ENCODE data around the gene RELL1. TPM values are rescaled to one million over a fixed set of nuclear protein-coding genes. Genes with fewer than 3 reads are reported as not detected.

RELL1 gene
- total and polyA plus RNA-seq, 12 donors, result 0.44 to 27.0 (median 13.8) TPM

DNA sequence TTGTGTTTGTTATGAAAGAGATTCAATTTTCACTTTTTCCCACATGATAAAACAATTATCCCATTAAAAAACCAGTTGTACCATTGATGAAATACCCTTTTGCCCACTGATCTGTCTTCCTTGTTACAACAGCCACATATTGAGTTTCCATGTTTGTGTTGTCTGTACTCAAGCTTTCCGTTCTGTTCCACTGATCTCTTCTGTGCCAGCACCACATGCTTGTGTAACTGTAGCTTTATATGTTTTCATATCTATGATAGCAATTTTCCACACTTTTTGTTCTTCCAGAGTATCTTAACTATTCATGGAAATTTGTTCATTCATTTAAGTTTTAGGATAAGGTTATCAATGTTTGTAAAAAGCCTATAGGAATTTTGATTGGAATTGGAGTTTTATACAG lies 24.3 kb upstream of the RELL1 start:
- intact Hi-C loops (cut with DNase I), result no loop called here
- 69 to 88% (median 81%) methylated on average over 1 of the region's 1 CpG for WGBS, 4 donors
- H3K36me3 ChIP-seq (replicated peaks in 1 of 2), result no peaks in the 10 kb centered on the region

DNA sequence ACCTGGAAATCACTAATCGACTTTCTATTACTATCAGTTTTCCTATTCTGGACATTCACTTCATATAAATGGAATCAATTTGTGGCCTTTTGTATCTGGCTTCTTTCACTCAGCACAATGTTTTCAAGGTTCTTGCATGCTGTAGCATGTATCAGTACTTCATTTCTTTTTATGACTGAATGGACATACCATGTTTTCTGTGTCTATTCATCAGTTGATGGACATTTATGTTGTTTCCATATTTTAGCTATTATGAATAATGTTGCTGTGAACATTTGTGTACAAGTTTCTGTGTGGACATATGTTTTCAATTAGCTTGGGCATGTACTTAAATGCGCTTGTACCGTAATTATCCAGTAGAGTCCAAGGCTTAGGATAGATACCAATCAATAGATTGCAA lies 19.9 kb upstream of the RELL1 start:
- H3K4me3 ChIP-seq, result no peak overlapping the region
- DNase-seq, result no peak
- no peaks in the 10 kb centered on the region for H3K9me3 ChIP-seq (replicated peaks in 1 of 3)
- intact Hi-C loops (cut with DNase I), result no loop called here
- H3K36me3 ChIP-seq (replicated peaks in 1 of 2), result no peaks in the 10 kb centered on the region
- WGBS, 4 donors, result 90 to 97% (median 94%) methylated on average over 3 of the region's 3 CpGs
- no peak overlapping the region for H3K27ac ChIP-seq
- H3K4me1 ChIP-seq (replicated peaks in 1 of 2), result no peaks in the 10 kb centered on the region
- no peaks in the 10 kb centered on the region for H3K27me3 ChIP-seq
- no peak for TF ChIP-seq CTCF (IDR thresholded peaks at IDR 0.05)

More for the DNA sequence above, 24.3 kb upstream of the RELL1 start:
- Histone ChIP-seq H3K9me3 (replicated peaks in 1 of 3) (no peaks in the 10 kb centered on the region), H3K27me3 (no peaks in the 10 kb centered on the region), H3K27ac (no peak overlapping the region), H3K4me3 (no peak overlapping the region), H3K4me1 (replicated peaks in 1 of 2) (no peaks in the 10 kb centered on the region)
- TF ChIP-seq CTCF (IDR thresholded peaks at IDR 0.05) (no peak), POLR2A (IDR thresholded peaks at IDR 0.05) (no peak)
- no peak for DNase-seq

DNA sequence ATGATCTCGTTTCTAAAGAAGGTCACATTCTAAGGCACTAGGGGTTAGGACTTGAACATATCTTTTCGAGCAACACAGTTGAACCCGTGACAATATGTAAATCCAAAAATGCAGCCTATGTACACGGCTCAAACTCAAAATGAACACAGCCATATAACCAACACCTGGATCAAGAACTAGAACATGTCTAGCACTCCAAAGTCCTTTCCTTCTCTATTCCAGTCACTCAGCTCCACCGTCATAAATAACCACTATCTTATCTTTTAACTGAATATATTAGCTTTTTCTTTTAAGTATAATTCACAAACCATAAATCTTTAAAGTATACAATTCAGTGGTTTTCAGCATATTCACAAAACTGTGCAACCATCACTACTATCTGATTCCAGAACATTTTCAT lies 19.4 kb upstream of the RELL1 start:
- DNase-seq, result no peak
- no peaks in the 10 kb centered on the region for H3K27me3 ChIP-seq
- H3K9me3 ChIP-seq (replicated peaks in 1 of 3), result no peaks in the 10 kb centered on the region
- WGBS, 4 donors, result 59 to 80% (median 77%) methylated on average over 5 of the region's 5 CpGs
- H3K4me1 ChIP-seq (replicated peaks in 1 of 2), result no peaks in the 10 kb centered on the region
- H3K36me3 ChIP-seq (replicated peaks in 1 of 2), result no peaks in the 10 kb centered on the region
- intact Hi-C loops (cut with DNase I), result no loop called here
- TF ChIP-seq CTCF (IDR thresholded peaks at IDR 0.05) (no peak), POLR2A (IDR thresholded peaks at IDR 0.05) (no peak)
- H3K4me3 ChIP-seq, result no peak overlapping the region
- H3K27ac ChIP-seq, result no peak overlapping the region

DNA sequence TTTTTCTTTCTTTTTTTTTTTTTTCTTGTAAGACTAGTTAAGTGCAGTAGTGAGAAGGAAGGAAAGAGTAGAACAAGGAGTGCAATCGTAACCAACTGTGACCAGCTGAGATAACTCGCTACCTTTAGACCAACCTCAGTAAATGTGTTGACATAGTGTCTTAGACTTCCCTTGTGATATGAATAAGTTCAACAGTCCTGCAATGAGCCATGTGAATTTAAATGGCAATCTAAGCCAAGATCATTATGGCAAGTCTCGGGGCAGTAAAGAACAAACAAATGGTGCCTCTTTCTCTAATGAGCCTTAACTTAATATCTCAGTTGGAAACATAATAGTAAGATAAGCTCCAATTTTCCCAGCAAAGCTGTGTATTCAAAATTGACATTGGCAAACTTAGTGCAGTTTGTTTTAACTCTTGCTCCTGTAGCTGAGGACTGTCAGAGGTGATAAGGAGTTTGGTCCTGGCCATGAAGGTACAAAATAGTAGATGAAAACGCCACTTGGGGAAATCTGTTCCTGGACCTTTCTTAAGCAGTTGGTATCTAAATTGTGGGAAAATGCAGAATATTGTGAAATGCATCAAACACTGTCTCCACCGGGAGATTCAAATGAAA lies 13.8 kb upstream of the RELL1 start:
- intact Hi-C loops (cut with DNase I), result no loop called here
- no peaks in the 10 kb centered on the region for H3K36me3 ChIP-seq (replicated peaks in 1 of 2)
- no peaks in the 10 kb centered on the region for H3K4me1 ChIP-seq (replicated peaks in 1 of 2)
- no peak overlapping the region for H3K4me3 ChIP-seq
- H3K27me3 ChIP-seq, result no peaks in the 10 kb centered on the region
- DNase-seq, result no peak
- no peak overlapping the region for H3K27ac ChIP-seq
- TF ChIP-seq CTCF (IDR thresholded peaks at IDR 0.05) (no peak), POLR2A (IDR thresholded peaks at IDR 0.05) (no peak)
- no peaks in the 10 kb centered on the region for H3K9me3 ChIP-seq (replicated peaks in 1 of 3)
- WGBS, 4 donors, result 65 to 79% (median 78%) methylated on average over 5 of the region's 5 CpGs
